CD4-positive, alpha-beta T cell (primary cell): Measurements from ENCODE around the gene HOXB8. TPM values are rescaled to one million over a fixed set of nuclear protein-coding genes. Genes with fewer than 3 reads are reported as not detected.

ENCODE experiments used
- ATAC-seq: fragments of 200-7000 bp; cut with Tn5 transposase; one replicate; pipeline ENCODE4 v1.10.0; 2022; ENCODE audit warnings: mild to moderate bottlenecking; ENCODE audit not compliant: poor library complexity
- CTCF ChIA-PET: fragments of 350-600 bp; sonication (Branson Sonifier 250); formaldehyde crosslinking; loops from one replicate; lab custom pipeline; 2021; ENCODE audit warnings: antibody characterized with exemption, inconsistent platforms; lab: Charles Lee
- POLR2A ChIA-PET: fragments of 350-600 bp; sonication (Branson Sonifier 250); formaldehyde crosslinking; loops from one replicate; lab custom pipeline; 2021; ENCODE audit warnings: antibody characterized with exemption, inconsistent platforms; lab: Charles Lee
- DNase-seq, 14 experiments: peaks; one replicate each; pipeline ENCODE4 v3.0.0-alpha.2; 2013 to 2020; ENCODE audit warnings: mixed read lengths in 2 of 14
- H3K27ac ChIP-seq, 2 donors: one replicate each; pipeline versions ENCODE4 v1.5.1 to v1.7.0; 2013; ENCODE audit warnings: low read length in 2 of 2, low read depth in 1 of 2, mild to moderate bottlenecking in 1 of 2
- H3K27me3 ChIP-seq, 2 experiments: 1 replicate in 1 of 2; 2 replicates in 1 of 2; pipeline versions ENCODE4 v1.6.1 to v1.7.0; 2013; ENCODE audit warnings: low read length in 2 of 2, control low read depth in 1 of 2, mild to moderate bottlenecking in 1 of 2, moderate library complexity in 1 of 2; ENCODE audit not compliant: insufficient read depth in 2 of 2, control insufficient read depth in 1 of 2
- H3K36me3 ChIP-seq: one replicate; pipeline ENCODE4 v1.6.1; 2013; ENCODE audit warnings: low read length, control low read depth; ENCODE audit not compliant: insufficient read depth
- H3K4me1 ChIP-seq: one replicate; pipeline ENCODE4 v1.6.1; 2013; ENCODE audit warnings: low read length, control low read depth; ENCODE audit not compliant: insufficient read depth
- H3K4me3 ChIP-seq: one replicate; pipeline ENCODE4 v1.5.1; 2013; ENCODE audit warnings: mild to moderate bottlenecking, low read length, moderate library complexity
- H3K9me3 ChIP-seq, 2 experiments: 1 replicate in 1 of 2; 2 replicates in 1 of 2; pipeline versions ENCODE4 v1.6.1 to v1.7.0; 2013; ENCODE audit warnings: low read length in 2 of 2, mild to moderate bottlenecking in 2 of 2, control low read depth in 1 of 2, moderate library complexity in 1 of 2; ENCODE audit not compliant: control insufficient read depth in 1 of 2, insufficient read depth in 1 of 2
- H3K27ac Mint-ChIP-seq: one replicate; pipeline ENCODE4 v1.8.0; 2020; ENCODE audit warnings: mixed read lengths
- H3K27me3 Mint-ChIP-seq: one replicate; pipeline ENCODE4 v1.8.0; 2021; ENCODE audit warnings: mixed read lengths
- H3K36me3 Mint-ChIP-seq: one replicate; pipeline ENCODE4 v1.8.0; 2021; ENCODE audit warnings: low read depth, mixed read lengths
- H3K4me1 Mint-ChIP-seq: one replicate; pipeline ENCODE4 v1.8.0; 2021; ENCODE audit warnings: low read depth, mixed read lengths
- H3K4me3 Mint-ChIP-seq: one replicate; pipeline ENCODE4 v1.8.0; 2020; ENCODE audit warnings: mild to moderate bottlenecking, mixed read lengths
- H3K9me3 Mint-ChIP-seq: one replicate; pipeline ENCODE4 v1.8.0; 2020; ENCODE audit warnings: mixed read lengths
- CTCF ChIP-seq: fragments of 200-600 bp; IDR thresholded peaks from one replicate; pipeline ENCODE4 v1.8.0; 2022; ENCODE audit warnings: antibody characterized with exemption, mild to moderate bottlenecking
- intact Hi-C, 2 experiments: fragments of 100-400 bp; cut with DNase I in 1 of 2; cut with micrococcal nuclease in 1 of 2; formaldehyde crosslinking; loops; one replicate each; pipeline versions ENCODE4 v1.15.1 to v1.9.0; 2023 to 2025; cut with DNase I, micrococcal nuclease
- total RNA-seq, 174 experiments: library from RNA in 2 of 174; stranded (reverse) in 2 of 174; gene quantifications; one replicate each; pipeline ENCODE4 v1.2.3 and lab custom pipeline; 2021 to 2026

The HOXB8 gene
- total RNA-seq, 2 experiments from 2014 or later, result not detected

DNA sequence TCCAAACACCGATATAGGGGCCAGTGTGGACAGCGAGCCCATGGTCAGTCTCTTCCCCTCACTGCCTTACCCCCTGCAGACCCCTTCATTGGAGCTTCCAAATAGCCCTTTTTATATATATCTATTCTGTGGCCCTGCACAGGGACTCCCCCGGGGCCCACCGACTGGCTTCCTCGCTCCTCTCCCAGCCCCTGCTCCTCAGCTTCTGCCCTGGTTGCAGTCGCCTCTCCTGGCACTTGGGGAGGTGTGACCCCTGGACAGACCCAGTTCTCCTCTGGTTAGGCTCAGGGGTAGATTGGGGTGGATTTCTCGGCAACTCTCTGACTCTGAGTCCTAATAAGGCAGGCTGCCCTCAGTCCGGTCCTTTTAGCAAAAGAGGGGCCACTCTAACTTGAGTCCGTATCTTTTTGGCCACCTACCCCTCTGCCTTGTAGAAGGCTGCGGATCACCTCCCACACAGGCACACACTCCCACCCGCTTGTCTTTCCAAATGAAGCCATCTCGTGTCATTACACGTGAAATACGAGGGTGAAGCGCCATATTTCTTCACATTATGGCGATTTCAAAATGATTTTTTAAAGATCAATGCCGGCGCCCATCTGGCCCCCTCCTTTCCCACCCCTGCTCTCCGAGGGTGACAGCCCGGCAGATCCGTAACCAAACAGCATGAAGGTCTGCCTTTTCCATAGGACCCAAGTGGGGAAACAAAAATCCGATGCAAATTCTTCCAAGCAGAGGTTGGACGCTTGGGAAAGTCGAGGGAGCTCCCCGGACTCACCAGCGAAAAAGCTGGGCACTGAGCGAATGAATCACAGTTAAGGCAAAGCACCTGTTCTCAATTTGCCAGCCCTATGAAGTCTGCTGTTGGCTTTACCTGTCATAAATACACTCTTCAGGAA, 12.8 kb upstream of the HOXB8 start:
- POLR2A ChIA-PET, result interaction anchor here (1.3 to 1.8 kb wide), 2 partner anchors 9 to 10 kb away, joined by 4 read pairs; no protein-coding TSS in a partner anchor
- TF ChIP-seq CTCF, result no peak
- Mint-ChIP-seq H3K36me3 (no peaks in the 10 kb centered on the region), H3K27me3 (peaks cover 99% of the 10 kb centered on the region), H3K4me1 (peaks cover 19% of the 10 kb centered on the region), H3K27ac (no peak overlapping the region), H3K9me3 (no peaks in the 10 kb centered on the region), H3K4me3 (no peak overlapping the region)
- no peak overlapping the region for H3K4me3 ChIP-seq
- intact Hi-C loops, result no loop called here
- peaks cover 31% of the 10 kb centered on the region for H3K4me1 ChIP-seq
- H3K36me3 ChIP-seq, result no peaks in the 10 kb centered on the region
- CTCF ChIA-PET, result interaction anchor here (3.1 kb wide), 1 partner anchor 9 kb away, joined by 19 read pairs; no protein-coding TSS in a partner anchor
- DNase-seq (no peak), ATAC-seq (no peak)
- H3K9me3 ChIP-seq, result peaks cover 0 to 9% of the 10 kb centered on the region in 2 experiments
- no peak overlapping the region for H3K27ac ChIP-seq
- H3K27me3 ChIP-seq, result peaks cover 89 to 97% of the 10 kb centered on the region in 2 experiments

DNA sequence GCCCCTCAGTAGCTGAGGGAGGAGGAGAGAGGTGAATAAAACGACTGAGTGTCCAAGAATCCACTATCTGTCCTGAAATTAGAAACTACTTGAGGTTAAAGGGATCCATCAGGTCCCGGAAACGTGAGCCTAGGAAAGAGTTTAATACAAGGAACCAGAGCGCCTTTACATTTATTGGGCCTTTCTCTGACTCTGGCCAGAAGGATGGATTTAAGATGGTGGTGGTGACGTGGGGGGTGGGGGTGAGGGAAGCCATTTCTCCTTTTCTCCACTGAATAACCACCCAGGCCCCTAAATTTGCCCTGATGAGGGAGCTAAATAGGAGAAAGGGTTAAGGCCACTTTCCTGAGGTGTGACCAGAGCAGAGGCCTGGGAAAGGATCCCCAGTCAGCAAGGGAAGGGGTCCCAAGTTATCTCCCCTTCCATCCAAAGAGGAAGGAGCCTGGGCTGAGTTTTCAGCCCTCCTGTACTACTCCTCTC, 12.1 kb upstream of the HOXB8 start:
- DNase-seq, result peak in 1 of 14 experiments; percentile 1
- H3K4me3 Mint-ChIP-seq, result peak overlapping the region; percentile 11
- no peak for TF ChIP-seq CTCF
- no peaks in the 10 kb centered on the region for H3K9me3 Mint-ChIP-seq
- intact Hi-C loops, result no loop called here
- no peak overlapping the region for H3K4me3 ChIP-seq
- peaks cover 0 to 9% of the 10 kb centered on the region in 2 experiments for H3K9me3 ChIP-seq
- no peaks in the 10 kb centered on the region for H3K36me3 ChIP-seq
- no peak overlapping the region for H3K27ac ChIP-seq
- CTCF ChIA-PET, result interaction anchor here (1.4 to 3.1 kb wide), 2 partner anchors 10 to 14 kb away, joined by 7 to 19 read pairs; no protein-coding TSS in a partner anchor
- peaks cover 16% of the 10 kb centered on the region for H3K4me1 Mint-ChIP-seq
- peaks cover 99% of the 10 kb centered on the region for H3K27me3 Mint-ChIP-seq
- H3K27me3 ChIP-seq, result peaks cover 89 to 98% of the 10 kb centered on the region in 2 experiments
- peaks cover 31% of the 10 kb centered on the region for H3K4me1 ChIP-seq
- no peaks in the 10 kb centered on the region for H3K36me3 Mint-ChIP-seq
- POLR2A ChIA-PET, result interaction anchor here (1.3 to 1.8 kb wide), 2 partner anchors 9 kb away, joined by 4 read pairs; no protein-coding TSS in a partner anchor
- H3K27ac Mint-ChIP-seq, result no peak overlapping the region
- ATAC-seq, result no peak

DNA sequence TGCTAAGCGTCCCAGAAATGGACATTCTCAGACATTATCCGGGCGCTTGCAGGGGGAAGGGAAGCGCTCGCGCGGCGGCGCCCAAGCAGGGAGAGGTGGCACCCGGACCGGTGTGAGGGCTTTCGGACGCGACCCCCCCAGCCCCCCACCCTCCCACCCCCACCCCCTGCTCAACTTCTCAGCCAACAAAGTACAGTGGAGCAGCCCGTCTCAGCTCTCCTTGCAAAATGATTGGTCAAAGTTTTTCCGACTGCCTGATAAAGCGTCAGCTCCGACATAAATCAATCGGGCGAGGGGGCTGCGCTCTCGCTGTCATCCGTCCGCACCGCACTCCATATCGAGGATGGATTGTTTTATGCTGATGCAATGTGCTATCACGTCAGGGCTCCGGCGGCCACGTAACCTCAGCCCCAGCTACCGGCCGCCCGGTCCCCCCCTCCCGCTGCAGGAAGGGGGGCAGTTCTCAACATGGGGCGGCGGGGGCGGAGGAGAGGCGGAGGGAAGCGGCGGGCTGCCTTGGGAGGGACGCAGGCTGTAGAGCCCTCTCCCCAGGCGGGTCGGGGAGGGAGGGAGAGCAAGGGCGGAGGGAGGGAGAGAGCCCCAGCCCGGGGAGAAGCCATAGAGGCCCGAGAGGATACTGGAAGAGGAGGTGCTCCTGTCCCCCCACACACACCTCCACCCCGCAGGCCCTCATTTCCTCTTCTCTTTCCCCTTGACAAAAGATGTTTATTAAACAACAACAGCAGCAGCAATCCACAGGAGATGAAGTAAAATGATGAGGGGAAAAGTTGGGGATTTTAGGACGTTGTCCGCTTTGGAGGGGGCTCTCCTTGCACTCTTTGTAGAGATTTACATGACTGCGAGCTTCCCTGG, 11.4 kb upstream of the HOXB8 start, which contains the start of gene HOXB9:
Gene HOXB9, minus strand, starts transcription at position 114 of the 873 bp plus-strand sequence. Its CDS starts 89 bp downstream, at position 25.
- Histone ChIP-seq H3K36me3 (no peaks in the 10 kb centered on the region), H3K27ac (no peak within 1 kb of the TSS), H3K9me3 (peaks cover 0 to 11% of the 10 kb centered on the region in 2 experiments), H3K4me3 (peak within 1 kb of the TSS; percentile 44), H3K4me1 (peaks cover 31% of the 10 kb centered on the region), H3K27me3 (peaks cover 89 to 98% of the 10 kb centered on the region in 2 experiments)
- intact Hi-C loops, result no loop called here
- Mint-ChIP-seq H3K27me3 (peaks cover 99% of the 10 kb centered on the region), H3K27ac (no peak within 1 kb of the TSS), H3K9me3 (no peaks in the 10 kb centered on the region), H3K4me3 (peak within 1 kb of the TSS; percentile 85), H3K4me1 (peaks cover 16% of the 10 kb centered on the region), H3K36me3 (no peaks in the 10 kb centered on the region)
- TF ChIP-seq CTCF, result no peak
- ChIA-PET POLR2A (interaction anchor here (1.1 to 1.8 kb wide), 4 partner anchors 8 to 514 kb away, joined by 3 to 10 read pairs (median 4); partner anchors contain the start of gene HOXB8), CTCF (interaction anchor here (1.4 to 3.1 kb wide), 2 partner anchors 10 to 14 kb away, joined by 7 to 19 read pairs; no protein-coding TSS in a partner anchor)
- ATAC-seq, result peak; percentile 41
- DNase-seq, result peak in 5 of 14 experiments; percentile 29 to 73 (median 49)
